Urinary bladder (tissue), 4 donors: ENCODE data around the gene TBC1D24. TPM values are rescaled to one million over a fixed set of nuclear protein-coding genes. Genes with fewer than 3 reads are reported as not detected.
"Not testable (repeated sequence)": the region's sequence is repeated elsewhere in the genome, so short reads cannot be mapped to it uniquely, and the experiment has no call there.

Experiments
- DNase-seq: peaks from one replicate; pipeline ENCODE4 v3.0.0-alpha.2; 2015; ENCODE audit errors: extremely low spot score
- H3K27ac ChIP-seq: one replicate; pipeline ENCODE4 v1.5.1; 2013; ENCODE audit warnings: low read depth, mild to moderate bottlenecking, moderate library complexity
- H3K36me3 ChIP-seq: one replicate; pipeline ENCODE4 v1.6.1; 2013; ENCODE audit warnings: mild to moderate bottlenecking, moderate library complexity; ENCODE audit not compliant: insufficient read depth
- H3K4me1 ChIP-seq: one replicate; pipeline ENCODE4 v1.6.1; 2013; ENCODE audit warnings: mild to moderate bottlenecking, moderate library complexity; ENCODE audit not compliant: insufficient read depth
- H3K4me3 ChIP-seq: one replicate; pipeline ENCODE4 v1.5.1; 2013; ENCODE audit warnings: low read depth, low read length
- WGBS: extraction: QIAGEN DNeasy Blood & Tissue Kit; methylation state at CpG from one replicate; pipeline ENCODE4 v1.1.7; 2013; 5-methylcytosine and 5-hydroxymethylcytosine counted together
- polyA plus RNA-seq: library from polyadenylated mRNA; stranded (reverse); fragments of 200-250 nt; gene quantifications from one replicate; pipeline ENCODE4 v1.2.3, GENCODE V29; 2013
- total RNA-seq: library from RNA; depleted of rRNA; stranded (reverse); fragments of >200 nt; gene quantifications from one replicate; pipeline ENCODE4 v1.2.3, GENCODE V29; 2014
- donor health status: healthy with polysubstance abuse.
- donor health status: healthy.

The TBC1D24 gene
- total and polyA plus RNA-seq, 2 donors, result 5.8 to 11.2 TPM

GRCh38 chr16:2531696-2532493 is 57.0 kb downstream of the TBC1D24 start:
- DNase-seq, result peak; percentile 93
- under 1% methylated on average over 83 of the region's 84 CpGs for WGBS
- Histone ChIP-seq H3K27ac (peak overlapping the region; percentile 92), H3K36me3 (no peaks in the 10 kb centered on the region), H3K4me1 (no peaks in the 10 kb centered on the region), H3K4me3 (peak overlapping the region; percentile 45)

GRCh38 chr16:2532494-2533141 is 57.7 kb downstream of the TBC1D24 start:
- DNase-seq, result no peak
- WGBS, result under 1% methylated on average over 37 of the region's 37 CpGs
- Histone ChIP-seq H3K36me3 (no peaks in the 10 kb centered on the region), H3K4me3 (peak overlapping the region; percentile 45), H3K27ac (peak overlapping the region; percentile 92), H3K4me1 (no peaks in the 10 kb centered on the region)

- WGBS, result 23% methylated on average over 16 of the region's 16 CpGs
- not testable (repeated sequence) for H3K4me1 ChIP-seq, DNase-seq, H3K36me3 ChIP-seq, H3K4me3 ChIP-seq
- H3K27ac ChIP-seq, result peak overlapping the region; percentile 92
Measured at GRCh38 chr16:2533142-2533755, 58.3 kb downstream of the TBC1D24 start.

- H3K4me1 ChIP-seq, result no peaks in the 10 kb centered on the region
- 89% methylated on average over 11 of the region's 11 CpGs for WGBS
Measured at GRCh38 chr16:2533912-2534311, 59.0 kb downstream of the TBC1D24 start.

GRCh38 chr16:2534335-2534734 is 59.4 kb downstream of the TBC1D24 start:
- H3K4me3 ChIP-seq, H3K27ac ChIP-seq, DNase-seq, H3K36me3 ChIP-seq, H3K4me1 ChIP-seq: not testable (repeated sequence)
- 90% methylated on average over 5 of the region's 5 CpGs for WGBS

More at GRCh38 chr16:2533912-2534311, 59.0 kb downstream of the TBC1D24 start:
- no peak for DNase-seq
- Histone ChIP-seq H3K27ac (no peak overlapping the region), H3K4me3 (no peak overlapping the region), H3K36me3 (no peaks in the 10 kb centered on the region)

GRCh38 chr16:2535625-2536013 is 60.7 kb downstream of the TBC1D24 start:
- Histone ChIP-seq H3K36me3 (no peaks in the 10 kb centered on the region), H3K4me1 (no peaks in the 10 kb centered on the region), H3K27ac (no peak overlapping the region), H3K4me3 (no peak overlapping the region)
- DNase-seq, result no peak
- WGBS, result 47% methylated on average over 9 of the region's 9 CpGs

GRCh38 chr16:2537451-2538379 is 62.8 kb downstream of the TBC1D24 start, which contains the start of gene PDPK1:
TSS of gene PDPK1 (plus strand) at chr16:2538021. CDS start at chr16:2538113, 92 bp downstream.
- peak within 1 kb of the TSS; percentile 86 for H3K27ac ChIP-seq
- H3K4me1 ChIP-seq, result no peaks in the 10 kb centered on the region
- no peaks in the 10 kb centered on the region for H3K36me3 ChIP-seq
- H3K4me3 ChIP-seq, result peak within 1 kb of the TSS; percentile 94
- DNase-seq, result peak; percentile 80
- WGBS, result under 1% methylated on average over 121 of the region's 126 CpGs

- not testable (repeated sequence) for DNase-seq, H3K4me1 ChIP-seq, H3K27ac ChIP-seq, H3K4me3 ChIP-seq, H3K36me3 ChIP-seq
- 87% methylated on average over 24 of the region's 24 CpGs for WGBS
Measured at GRCh38 chr16:2539192-2539844, 64.4 kb downstream of the TBC1D24 start.

GRCh38 chr16:2539845-2540458 is 65.0 kb downstream of the TBC1D24 start:
- H3K4me1 ChIP-seq, H3K4me3 ChIP-seq, H3K27ac ChIP-seq, H3K36me3 ChIP-seq, DNase-seq: not testable (repeated sequence)
- 50% methylated on average over 14 of the region's 14 CpGs for WGBS

- not testable (repeated sequence) for H3K4me1 ChIP-seq, H3K27ac ChIP-seq, DNase-seq, H3K4me3 ChIP-seq, H3K36me3 ChIP-seq
- WGBS, result 69% methylated on average over 3 of the region's 4 CpGs
Measured at GRCh38 chr16:2540912-2541311, 66.0 kb downstream of the TBC1D24 start.

- H3K36me3 ChIP-seq, DNase-seq, H3K4me3 ChIP-seq, H3K27ac ChIP-seq, H3K4me1 ChIP-seq: not testable (repeated sequence)
- WGBS, result 71% methylated on average over 6 of the region's 6 CpGs
Measured at GRCh38 chr16:2541409-2541808, 66.5 kb downstream of the TBC1D24 start.

- DNase-seq, H3K4me1 ChIP-seq, H3K4me3 ChIP-seq, H3K36me3 ChIP-seq, H3K27ac ChIP-seq: not testable (repeated sequence)
- WGBS, result 92% methylated on average over 14 of the region's 14 CpGs
Measured at GRCh38 chr16:2543771-2544170, 68.8 kb downstream of the TBC1D24 start.
